Spleen (tissue), 11 donors: Measurements from ENCODE around the gene BIRC6. TPM values are rescaled to one million over a fixed set of nuclear protein-coding genes. Genes with fewer than 3 reads are reported as not detected.

Experiments
- DNase-seq: peaks from one replicate; pipeline ENCODE4 v3.0.0-alpha.2; 2020
- H3K27ac ChIP-seq, 8 donors: fragments of 200-600 bp; sonication (generic) in 7 of 8; 1 replicate in 4 of 8; 2 replicates in 4 of 8; pipeline versions ENCODE4 v1.5.0 to v1.8.0; 2016 to 2021; ENCODE audit warnings: inconsistent platforms in 4 of 8, mild to moderate bottlenecking in 4 of 8, moderate library complexity in 1 of 8
- H3K27me3 ChIP-seq, 7 donors: fragments of 200-600 bp; sonication (generic) in 6 of 7; replicated peaks in 1 of 7; 1 replicate in 4 of 7; 2 replicates in 3 of 7; pipeline versions ENCODE4 v1.5.0 to v1.8.0; 2016 to 2021; ENCODE audit warnings: inconsistent platforms in 3 of 7, mild to moderate bottlenecking in 1 of 7
- H3K36me3 ChIP-seq, 6 donors: fragments of 200-600 bp; sonication (generic) in 5 of 6; 1 replicate in 4 of 6; 2 replicates in 2 of 6; pipeline versions ENCODE4 v1.5.0 to v1.8.0; 2016 to 2021; ENCODE audit warnings: inconsistent platforms in 2 of 6
- H3K4me1 ChIP-seq, 6 donors: fragments of 200-600 bp; sonication (generic) in 5 of 6; 1 replicate in 3 of 6; 2 replicates in 3 of 6; pipeline versions ENCODE4 v1.5.0 to v1.8.0; 2016 to 2021; ENCODE audit warnings: inconsistent platforms in 3 of 6
- H3K4me3 ChIP-seq, 8 donors: fragments of 200-600 bp; sonication (generic) in 7 of 8; 1 replicate in 4 of 8; 2 replicates in 4 of 8; pipeline versions ENCODE4 v1.5.0 to v1.8.0; 2016 to 2021; ENCODE audit warnings: inconsistent platforms in 4 of 8, mild to moderate bottlenecking in 4 of 8, moderate library complexity in 2 of 8
- H3K9me3 ChIP-seq, 8 donors: fragments of 200-600 bp; sonication (generic) in 7 of 8; 1 replicate in 4 of 8; 2 replicates in 4 of 8; pipeline versions ENCODE4 v1.5.0 to v1.8.0; 2016 to 2021; ENCODE audit warnings: inconsistent platforms in 4 of 8
- POLR2A ChIP-seq, 3 donors: fragments of 450-650 bp; IDR thresholded peaks; one replicate each; pipeline ENCODE4 v1.5.1; 2017; ENCODE audit warnings: antibody characterized with exemption in 3 of 3, mild to moderate bottlenecking in 1 of 3
- POLR2AphosphoS5 ChIP-seq, 3 donors: sonication (generic); formaldehyde crosslinking; IDR thresholded peaks; one replicate each; pipeline ENCODE4 v1.5.1; 2017; ENCODE audit warnings: antibody characterized with exemption in 3 of 3
- WGBS, 5 donors: extraction: QIAGEN DNeasy Blood & Tissue Kit in 3 of 5; methylation state at CpG; one replicate each; pipeline versions ENCODE4 v1.1.5 to v1.1.7; 2013 to 2018; 5-methylcytosine and 5-hydroxymethylcytosine counted together
- intact Hi-C: fragments of 100-400 bp; cut with DNase I; formaldehyde crosslinking; loops from one replicate; pipeline ENCODE4 v1.15.0; 2023; ENCODE audit warnings: low total_unique reads
- polyA plus RNA-seq, 3 donors: library from polyadenylated mRNA; stranded (reverse); fragments of 200-250 nt; gene quantifications; one replicate each; pipeline ENCODE4 v1.2.1, GENCODE V29; 2013
- total RNA-seq, 7 donors: library from RNA; depleted of rRNA in 3 of 7; stranded (reverse); fragments of >200 nt in 3 of 7; fragmentation: NEBNext Ultra II Directional in 4 of 7; extraction: Animal tissue kit (Norgen Biotek cat#: 25700) in 4 of 7; gene quantifications; one replicate each; pipeline versions ENCODE4 v1.1.0 to v1.2.1, GENCODE V29; 2016 to 2021
- TF ChIP-seq, protein P1 (sequence below), 11 experiments: fragments of 200-600 bp in 7 of 11; fragments of 450-650 bp in 4 of 11; sonication (generic) in 4 of 11; IDR thresholded peaks in 8 of 11; conservative IDR thresholded peaks in 3 of 11; 1 replicate in 7 of 11; 2 replicates in 4 of 11; pipeline versions ENCODE4 v1.4.0 to v1.8.0; 2016 to 2021; ENCODE audit warnings: antibody characterized with exemption in 11 of 11, inconsistent platforms in 4 of 11, mild to moderate bottlenecking in 1 of 11
- donor health status: healthy with polysubstance abuse.
- donor health status: DM: no; HTN: no; CAD: no; lungs with moderate emphysema.
- donor health status: DM: no; HTN: no; CAD: no.
- donor health status: Bipolar disorder and iron deficiency.
- donor health status: healthy.
- donor health status: DM: no; HTN: no; CAD: no.
- donor health status: DM: yes; HTN: yes; CAD: no.

BIRC6 gene
- total and polyA plus RNA-seq, 10 donors, result 17.8 to 226 (median 155) TPM

DNA sequence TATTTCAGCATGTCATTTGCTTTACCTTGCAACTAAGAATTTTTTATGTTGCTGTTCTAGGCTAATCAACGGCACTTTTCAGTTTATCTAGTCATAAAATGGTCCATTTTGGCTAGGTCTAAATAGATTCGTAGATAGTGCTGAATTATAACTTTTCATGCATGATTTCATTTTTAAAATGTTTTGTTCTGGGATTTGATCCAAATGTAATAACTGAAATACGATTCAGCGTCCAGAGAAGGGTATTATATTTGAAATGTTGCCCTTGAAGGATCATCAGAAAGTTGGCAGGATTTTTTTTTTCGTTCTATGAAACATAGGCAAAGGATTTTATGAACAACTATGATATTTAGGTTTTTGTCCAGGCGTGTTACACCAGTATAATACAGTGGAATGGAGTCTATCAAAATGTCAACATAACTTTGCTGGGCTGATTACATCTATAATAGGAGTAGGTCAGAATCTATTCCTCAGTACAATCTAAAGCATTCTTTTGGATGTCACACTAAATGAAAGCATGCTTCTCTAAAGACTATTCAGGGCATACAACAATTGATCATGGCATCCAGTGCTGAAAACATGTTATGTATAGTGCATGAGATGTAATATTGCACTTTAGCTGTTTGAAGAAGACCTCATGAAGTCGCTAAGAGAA lies 295.9 kb downstream of the BIRC6 start:
- intact Hi-C loops, result no loop called here
- H3K27ac ChIP-seq, result no peak overlapping the region

GRCh38 chr2:32656069-32656468 lies 299.2 kb downstream of the BIRC6 start:
- Histone ChIP-seq H3K9me3 (peaks cover 0 to 6% (median 0%) of the 10 kb centered on the region in 8 donors), H3K27me3 (no peaks in the 10 kb centered on the region), H3K36me3 (peaks cover 0 to 92% (median 37%) of the 10 kb centered on the region in 6 donors), H3K27ac (no peak overlapping the region), H3K4me1 (no peaks in the 10 kb centered on the region), H3K4me3 (no peak overlapping the region)
- TF ChIP-seq POLR2AphosphoS5 (IDR thresholded peaks at IDR 0.05), result no peak
- TF ChIP-seq POLR2A (IDR thresholded peaks at IDR 0.05), result no peak
- TF ChIP-seq, protein P1, sequence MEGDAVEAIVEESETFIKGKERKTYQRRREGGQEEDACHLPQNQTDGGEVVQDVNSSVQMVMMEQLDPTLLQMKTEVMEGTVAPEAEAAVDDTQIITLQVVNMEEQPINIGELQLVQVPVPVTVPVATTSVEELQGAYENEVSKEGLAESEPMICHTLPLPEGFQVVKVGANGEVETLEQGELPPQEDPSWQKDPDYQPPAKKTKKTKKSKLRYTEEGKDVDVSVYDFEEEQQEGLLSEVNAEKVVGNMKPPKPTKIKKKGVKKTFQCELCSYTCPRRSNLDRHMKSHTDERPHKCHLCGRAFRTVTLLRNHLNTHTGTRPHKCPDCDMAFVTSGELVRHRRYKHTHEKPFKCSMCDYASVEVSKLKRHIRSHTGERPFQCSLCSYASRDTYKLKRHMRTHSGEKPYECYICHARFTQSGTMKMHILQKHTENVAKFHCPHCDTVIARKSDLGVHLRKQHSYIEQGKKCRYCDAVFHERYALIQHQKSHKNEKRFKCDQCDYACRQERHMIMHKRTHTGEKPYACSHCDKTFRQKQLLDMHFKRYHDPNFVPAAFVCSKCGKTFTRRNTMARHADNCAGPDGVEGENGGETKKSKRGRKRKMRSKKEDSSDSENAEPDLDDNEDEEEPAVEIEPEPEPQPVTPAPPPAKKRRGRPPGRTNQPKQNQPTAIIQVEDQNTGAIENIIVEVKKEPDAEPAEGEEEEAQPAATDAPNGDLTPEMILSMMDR (IDR thresholded peaks at IDR 0.05 in 8 of 11, conservative IDR thresholded peaks at IDR 0.05 in 3 of 11), result no peak
- 91 to 98% (median 98%) methylated on average over 3 of the region's 3 CpGs for WGBS, 5 donors
- intact Hi-C loops, result no loop called here
- DNase-seq, result no peak

More for the DNA sequence above, 295.9 kb downstream of the BIRC6 start:
- no peaks in the 10 kb centered on the region for H3K4me1 ChIP-seq
- TF ChIP-seq, protein P1 (IDR thresholded peaks at IDR 0.05 in 8 of 11, conservative IDR thresholded peaks at IDR 0.05 in 3 of 11), result no peak
- no peak for TF ChIP-seq POLR2AphosphoS5 (IDR thresholded peaks at IDR 0.05)
- no peaks in the 10 kb centered on the region for H3K9me3 ChIP-seq
- H3K4me3 ChIP-seq, result no peak overlapping the region
- H3K36me3 ChIP-seq, result peaks cover 0 to 100% (median 46%) of the 10 kb centered on the region in 6 donors
- 87 to 93% (median 89%) methylated on average over 7 of the region's 7 CpGs for WGBS, 5 donors
- no peak for DNase-seq
- no peaks in the 10 kb centered on the region for H3K27me3 ChIP-seq

DNA sequence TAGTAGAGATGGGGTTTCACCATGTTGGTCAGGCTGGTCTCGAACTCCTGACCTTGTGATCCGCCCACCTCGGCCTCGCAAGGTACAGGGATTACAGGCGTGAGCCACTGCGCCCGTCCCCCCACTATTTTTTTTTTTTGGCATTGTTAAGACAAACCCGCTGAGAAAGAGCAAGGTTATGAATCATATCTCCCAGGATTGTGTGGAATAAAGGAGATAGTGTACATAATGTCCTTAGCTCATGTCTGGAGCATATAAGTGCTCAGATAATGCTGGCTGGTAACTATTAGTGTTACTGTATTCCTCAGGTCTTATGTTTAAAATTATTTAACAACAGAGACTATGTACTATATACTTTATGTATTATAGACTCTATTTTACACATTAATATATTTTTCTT lies 307.0 kb downstream of the BIRC6 start:
- 92 to 99% (median 97%) methylated on average over 8 of the region's 8 CpGs for WGBS, 5 donors
- H3K27me3 ChIP-seq, result no peaks in the 10 kb centered on the region
- no peak overlapping the region for H3K4me3 ChIP-seq

DNA sequence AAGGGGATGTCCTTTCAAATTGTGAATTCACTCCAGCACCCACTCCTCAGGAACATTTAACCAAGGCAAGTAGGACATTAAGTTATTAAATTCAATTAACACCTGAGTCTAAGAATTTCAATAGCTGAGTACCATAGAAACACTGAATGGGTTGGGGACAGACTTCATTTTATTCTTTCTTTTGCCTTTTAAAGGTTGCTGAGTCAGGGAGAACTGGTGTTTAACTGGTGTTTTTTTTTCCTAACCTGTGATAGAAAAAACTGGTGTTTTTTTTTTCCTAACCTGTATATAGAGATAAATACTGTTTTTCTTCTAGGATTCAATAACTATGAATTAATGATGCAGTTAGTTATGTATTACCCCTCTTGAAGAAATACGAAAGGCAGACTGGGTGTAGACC lies 309.9 kb downstream of the BIRC6 start:
- DNase-seq, result no peak
- Histone ChIP-seq H3K4me1 (no peaks in the 10 kb centered on the region), H3K36me3 (peaks cover 0 to 71% (median 6%) of the 10 kb centered on the region in 6 donors), H3K27ac (no peak overlapping the region), H3K27me3 (no peaks in the 10 kb centered on the region), H3K4me3 (no peak overlapping the region), H3K9me3 (no peaks in the 10 kb centered on the region)
- TF ChIP-seq POLR2A (IDR thresholded peaks at IDR 0.05), result no peak
- TF ChIP-seq, protein P1 (IDR thresholded peaks at IDR 0.05 in 8 of 11, conservative IDR thresholded peaks at IDR 0.05 in 3 of 11), result no peak
- no peak for TF ChIP-seq POLR2AphosphoS5 (IDR thresholded peaks at IDR 0.05)
- WGBS, 5 donors, result 94 to 100% (median 95%) methylated on average over 1 of the region's 1 CpG
- intact Hi-C loops, result no loop called here

More for the DNA sequence above, 307.0 kb downstream of the BIRC6 start:
- peaks cover 0 to 63% (median 11%) of the 10 kb centered on the region in 6 donors for H3K36me3 ChIP-seq
- intact Hi-C loops, result no loop called here
- no peak for DNase-seq
- no peak overlapping the region for H3K27ac ChIP-seq
- peaks cover 0 to 6% (median 0%) of the 10 kb centered on the region in 8 donors for H3K9me3 ChIP-seq
- TF ChIP-seq POLR2A (IDR thresholded peaks at IDR 0.05) (no peak), POLR2AphosphoS5 (IDR thresholded peaks at IDR 0.05) (no peak)
- TF ChIP-seq, protein P1 (IDR thresholded peaks at IDR 0.05 in 8 of 11, conservative IDR thresholded peaks at IDR 0.05 in 3 of 11), result no peak
- H3K4me1 ChIP-seq, result no peaks in the 10 kb centered on the region
